ENCODE results near the gene PSD4. TPM values are rescaled to one million over a fixed set of nuclear protein-coding genes. Genes with fewer than 3 reads are reported as not detected.

The PSD4 gene
- total RNA-seq, 1 donor from 2014 or later = 1.2 TPM

DNA sequence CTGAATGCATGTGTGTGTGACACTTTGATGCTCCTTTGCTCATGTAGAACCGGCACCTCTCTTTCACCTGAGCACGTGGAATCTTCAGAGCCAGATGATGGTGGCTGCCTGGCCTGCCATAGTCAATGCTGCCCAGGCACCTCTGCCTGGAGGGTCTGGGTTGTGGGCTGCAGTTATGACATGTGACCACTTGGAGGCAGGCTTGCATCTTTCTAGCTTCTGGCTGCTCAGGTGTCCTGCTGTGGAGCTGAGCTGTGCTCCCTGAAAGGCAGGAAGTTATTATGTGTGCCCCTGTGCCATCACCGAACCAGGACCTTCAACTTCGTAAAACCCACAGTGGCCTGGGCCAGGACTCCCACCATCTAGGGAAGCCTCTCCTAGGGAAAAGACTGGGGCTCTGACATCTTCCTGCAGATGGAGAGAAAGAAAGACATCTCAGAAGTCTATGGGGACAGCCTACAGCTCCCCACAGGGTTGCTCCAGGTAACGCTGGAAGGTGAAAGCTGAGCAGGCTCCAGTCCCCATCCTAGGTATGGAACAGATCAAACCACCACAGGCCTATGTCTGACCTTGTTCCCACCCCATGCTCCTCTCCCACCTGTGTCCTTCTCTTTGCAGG lies 30.2 kb downstream of the PSD4 start:
- peak; percentile 68 to 81 for DNase-seq (ENCODE audit: low read depth in 2 of 2)

DNA sequence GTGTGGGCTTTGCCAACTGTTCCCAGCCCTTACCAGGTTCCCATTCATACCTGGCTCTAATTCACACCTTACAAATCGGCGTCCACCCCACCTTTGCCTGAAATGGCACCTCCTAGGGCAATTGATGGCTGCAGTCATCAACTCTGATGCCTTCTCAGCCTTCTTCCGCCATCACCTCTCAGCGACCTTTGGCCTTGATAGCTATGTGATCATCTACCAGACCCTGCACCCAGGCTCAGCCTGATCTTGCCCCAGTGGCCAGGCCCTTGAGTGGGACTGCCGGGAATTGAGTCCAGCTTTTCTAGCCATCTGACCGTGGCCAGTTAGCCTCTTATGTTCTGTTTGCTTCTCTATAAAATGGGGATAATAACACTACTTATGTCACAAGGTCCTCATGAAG lies 32.5 kb downstream of the PSD4 start:
- no peak for DNase-seq (ENCODE audit: low read depth in 2 of 2)

- DNase-seq (ENCODE audit: low read depth in 2 of 2) = no peak
These were observed 33.2 kb downstream of the PSD4 start for GRCh38 chr2:113207021-113207420.

DNA sequence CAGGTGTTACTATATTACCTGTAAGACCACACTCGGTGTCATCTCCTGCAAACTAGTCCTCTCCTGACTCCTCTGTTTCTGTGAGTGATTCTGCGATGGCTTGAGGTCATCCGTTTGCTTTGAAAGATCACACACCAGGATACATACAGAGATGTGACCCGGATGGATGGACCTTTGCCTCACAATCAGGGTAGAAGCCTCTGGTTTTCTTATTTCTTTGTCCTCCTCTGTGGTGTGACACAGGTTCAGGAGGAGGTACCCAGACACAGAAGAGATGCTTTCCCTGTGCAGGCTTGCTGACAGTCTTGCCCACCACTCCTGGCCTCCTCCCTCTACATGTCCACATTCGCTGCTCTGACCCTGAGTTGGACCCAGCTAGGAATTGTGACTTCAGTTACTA lies 34.6 kb downstream of the PSD4 start:
- DNase-seq (ENCODE audit: low read depth in 2 of 2) = no peak

DNA sequence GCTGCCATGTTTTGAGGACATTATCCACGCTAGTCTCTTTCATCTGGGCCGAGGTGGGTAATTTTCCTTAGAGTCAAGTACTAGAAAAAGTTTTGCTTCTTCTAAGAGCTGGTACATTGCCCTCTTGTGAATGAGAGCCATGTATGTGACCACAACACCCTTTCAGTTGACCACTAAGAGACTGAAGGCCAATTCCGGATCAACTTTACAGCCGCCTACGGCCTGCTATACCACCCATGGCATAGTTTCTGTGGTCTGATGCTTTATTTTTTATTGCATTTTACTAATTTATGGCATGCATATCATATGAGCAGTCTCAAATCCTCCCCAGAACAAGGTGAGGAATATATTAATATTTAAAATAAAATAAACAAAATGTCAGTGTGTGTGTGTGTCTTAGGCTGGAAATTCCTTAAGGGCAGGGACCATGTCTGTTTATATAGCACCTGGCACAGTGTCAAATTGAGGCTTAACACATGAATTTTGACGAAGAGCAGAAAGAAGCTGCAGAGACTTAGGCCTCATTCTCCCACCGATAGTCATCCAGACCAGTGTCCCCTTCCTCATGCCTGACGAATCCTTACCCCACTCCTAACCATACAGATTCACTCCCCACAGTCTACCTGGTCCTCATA lies 35.4 kb downstream of the PSD4 start:
- peak in 1 of 2 donors; percentile 19 for DNase-seq (ENCODE audit: low read depth in 2 of 2)

DNA sequence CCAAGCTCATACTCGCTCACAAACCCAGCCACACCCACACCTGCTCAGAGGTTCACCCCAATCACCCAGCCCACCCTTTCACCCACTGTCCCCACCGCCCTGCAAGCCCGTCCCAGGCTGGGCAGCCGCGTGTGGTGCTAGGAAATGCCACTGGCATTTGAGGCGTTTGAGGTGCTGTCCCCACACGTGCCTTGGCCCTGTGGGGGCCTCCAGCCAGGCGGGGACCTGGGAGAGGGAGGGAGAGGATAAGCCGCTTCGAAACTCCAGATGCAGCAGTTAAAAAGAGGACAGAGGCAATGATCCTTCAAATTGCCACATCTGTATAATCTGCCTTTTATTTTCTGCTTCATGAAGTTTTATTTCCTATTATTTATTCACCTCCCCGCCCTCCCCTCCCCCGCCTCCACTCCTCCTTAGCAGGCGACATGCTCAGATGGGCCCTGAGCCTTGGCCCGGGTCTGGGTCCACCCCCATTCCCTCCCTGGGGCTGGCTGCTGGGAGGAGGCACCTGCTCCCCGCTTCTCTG lies 35.9 kb downstream of the PSD4 start:
- DNase-seq (ENCODE audit: low read depth in 2 of 2) = no peak

DNA sequence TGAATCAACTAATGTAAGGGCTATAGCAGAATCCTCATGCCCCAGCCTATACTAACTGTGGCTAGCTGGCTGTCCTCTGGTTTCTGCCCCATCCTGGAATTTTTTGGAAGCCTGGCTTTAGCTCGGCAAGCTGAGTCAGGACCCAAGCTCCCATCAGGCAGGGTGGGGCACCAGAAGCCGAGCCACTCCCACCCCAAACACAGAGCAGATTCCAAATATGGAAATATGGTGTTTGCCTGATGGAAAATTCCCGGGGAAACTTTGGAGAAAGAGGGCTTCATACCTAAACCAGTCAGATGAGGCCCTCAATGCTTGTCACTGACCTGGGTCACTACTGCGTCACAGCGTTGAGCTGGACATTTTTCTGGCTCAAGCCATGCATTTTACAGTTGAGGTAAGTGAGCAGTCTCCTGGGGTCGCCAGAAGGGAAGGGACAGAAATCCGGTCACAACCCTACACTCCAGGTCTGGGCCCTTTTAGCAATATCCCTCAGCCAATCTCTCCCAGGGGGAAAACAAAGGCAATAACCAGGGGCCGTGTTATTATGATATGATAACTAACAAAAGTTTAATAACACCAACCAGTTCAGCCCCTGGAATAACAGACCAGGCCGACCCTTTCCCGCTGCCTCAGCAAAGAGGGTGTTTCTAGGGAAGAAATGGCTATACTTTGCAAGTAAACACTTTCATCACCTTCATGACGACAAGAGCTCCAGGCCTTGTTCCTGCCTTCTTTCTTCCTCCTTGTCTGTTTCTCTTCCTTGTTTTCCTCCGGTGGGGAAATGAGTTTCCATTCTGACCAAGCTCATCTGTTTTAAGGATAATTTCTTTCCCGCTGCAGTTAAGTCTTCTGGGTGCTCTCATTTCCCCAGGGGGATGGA lies 37.7 kb downstream of the PSD4 start:
- peak in 1 of 2 donors; percentile 27 for DNase-seq (ENCODE audit: low read depth in 2 of 2)

DNA sequence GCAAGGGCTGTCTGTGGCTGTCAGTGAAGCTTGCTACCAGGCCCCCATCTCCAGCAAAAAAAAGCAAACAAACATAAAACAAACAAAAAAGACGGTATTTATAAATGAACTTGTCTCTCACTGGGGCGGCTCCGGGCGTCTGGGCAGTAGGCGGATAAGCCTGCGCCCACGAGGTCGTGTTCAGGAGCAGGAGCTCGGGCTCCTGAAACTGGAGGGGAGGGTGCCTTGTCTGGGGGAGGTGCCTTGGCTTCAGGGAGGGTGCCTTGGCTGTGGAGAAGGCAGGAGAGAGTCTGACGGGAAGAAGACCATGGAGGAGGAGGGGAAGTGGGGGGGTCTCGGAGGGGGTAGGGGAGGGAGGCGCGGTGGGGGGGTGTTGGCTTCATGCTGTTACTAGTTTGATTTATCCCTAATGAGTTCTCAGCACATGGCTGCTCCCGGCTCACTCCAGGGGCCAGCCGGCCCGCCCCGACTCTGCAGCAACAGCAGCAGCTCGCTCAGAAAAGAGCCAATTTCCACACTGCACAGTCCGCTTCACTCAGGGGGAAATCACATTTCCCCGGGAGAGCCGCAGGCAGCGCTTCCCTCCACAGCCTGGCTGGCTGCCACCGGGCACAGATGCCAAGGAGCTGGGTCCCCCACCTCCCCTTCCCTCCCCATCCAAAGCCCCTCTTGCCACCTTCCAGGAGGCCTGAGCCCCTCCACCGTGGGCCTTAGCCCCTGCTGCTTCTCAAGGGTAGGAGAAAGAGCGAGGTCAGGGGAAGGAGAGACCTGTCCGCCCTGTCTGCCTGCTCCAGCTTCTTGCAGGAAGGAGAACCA lies 38.7 kb downstream of the PSD4 start:
- peak in 1 of 2 donors; percentile 15 for DNase-seq (ENCODE audit: low read depth in 2 of 2)

GRCh38 chr2:113213061-113213930 lies 39.5 kb downstream of the PSD4 start:
- no peak for DNase-seq (ENCODE audit: low read depth in 2 of 2)

GRCh38 chr2:113214141-113214540 lies 40.4 kb downstream of the PSD4 start:
- DNase-seq (ENCODE audit: low read depth in 2 of 2) = no peak

DNA sequence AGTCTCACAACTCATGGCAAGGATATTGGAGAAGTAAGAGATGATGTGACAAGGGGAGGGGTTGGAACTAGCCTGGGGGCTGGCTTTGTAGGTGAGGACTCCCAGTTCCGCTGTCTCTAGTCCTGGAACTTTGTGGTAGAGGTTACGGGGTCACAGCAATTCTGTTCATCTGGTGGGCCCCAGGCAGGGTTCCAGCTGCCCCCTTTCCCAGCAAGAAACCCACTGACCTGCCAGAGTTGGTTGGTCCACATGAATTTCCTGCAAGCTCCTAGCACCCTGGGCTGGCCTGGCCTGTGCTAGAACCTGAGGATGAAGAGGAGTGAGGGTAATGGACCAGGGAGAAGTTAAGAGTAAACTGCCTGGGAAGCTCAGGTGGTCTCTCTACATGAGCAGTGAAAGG lies 41.3 kb downstream of the PSD4 start:
- DNase-seq (ENCODE audit: low read depth in 2 of 2) = no peak

GRCh38 chr2:113216321-113216720 lies 42.5 kb downstream of the PSD4 start:
- DNase-seq (ENCODE audit: low read depth in 2 of 2) = no peak

- peak in 1 of 2 donors; percentile 71 for DNase-seq (ENCODE audit: low read depth in 2 of 2)
These were observed 43.2 kb downstream of the PSD4 start for GRCh38 chr2:113216891-113217454.

GRCh38 chr2:113217455-113218282 lies 43.9 kb downstream of the PSD4 start:
- peak; percentile 52 to 59 for DNase-seq (ENCODE audit: low read depth in 2 of 2)

DNA sequence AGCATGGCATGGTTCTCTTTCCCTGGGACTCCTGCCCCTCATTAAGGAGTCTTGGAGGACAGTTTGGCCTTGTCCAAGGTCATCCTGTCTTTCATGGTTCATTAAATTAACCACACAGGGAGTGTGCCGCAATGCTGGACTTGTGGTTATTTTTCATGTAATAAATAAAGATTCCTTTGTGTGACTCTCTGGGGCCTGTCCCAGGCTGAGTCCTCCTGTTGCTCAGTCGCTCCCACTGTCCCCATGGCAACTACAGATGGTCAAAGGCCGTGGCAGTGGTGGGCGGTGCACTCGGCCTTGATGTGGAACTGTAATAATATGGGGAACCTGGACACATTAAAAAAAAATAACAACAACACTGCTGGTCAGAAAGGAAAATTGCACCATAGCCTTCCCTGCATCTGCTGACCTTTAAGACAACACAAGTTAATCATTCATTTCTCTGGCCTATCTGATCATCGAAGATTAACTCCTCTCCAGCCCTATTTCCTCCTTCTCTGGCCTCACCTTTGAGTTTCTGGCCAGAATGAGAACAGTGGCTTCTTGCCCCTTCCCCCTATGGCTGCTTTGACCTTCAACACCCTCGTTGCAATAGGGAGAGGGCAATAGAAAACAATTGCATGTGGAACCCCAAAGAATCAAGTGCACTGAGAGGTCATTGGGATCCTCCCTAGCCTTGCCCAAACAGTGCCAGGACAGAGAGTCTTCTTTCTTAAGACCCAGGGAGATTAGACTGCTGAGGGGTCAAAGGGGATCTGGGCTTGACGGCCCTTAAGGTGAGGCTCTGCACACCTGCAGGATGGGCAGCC lies 44.7 kb downstream of the PSD4 start:
- peak in 1 of 2 donors; percentile 55 for DNase-seq (ENCODE audit: low read depth in 2 of 2)

DNA sequence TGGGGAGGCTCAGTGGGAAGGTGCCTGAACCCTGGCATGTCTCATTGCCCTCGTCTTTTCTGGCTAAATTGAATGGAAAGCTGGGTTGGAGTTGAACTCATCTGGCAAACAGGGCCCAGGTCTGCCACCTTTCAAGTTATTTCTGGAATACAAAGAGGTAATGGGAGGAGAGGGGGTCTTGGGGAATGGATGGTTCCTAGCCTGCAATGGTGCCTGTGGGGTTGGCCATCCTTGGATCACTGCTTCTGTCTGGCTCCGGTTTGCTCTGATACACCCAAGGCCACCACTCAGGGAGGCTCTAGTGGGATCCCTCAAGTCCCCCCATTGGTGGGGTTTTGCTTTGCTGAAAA lies 45.3 kb downstream of the PSD4 start:
- DNase-seq (ENCODE audit: low read depth in 2 of 2) = no peak

GRCh38 chr2:113219525-113219888 lies 45.7 kb downstream of the PSD4 start:
- DNase-seq (ENCODE audit: low read depth in 2 of 2) = no peak

- DNase-seq (ENCODE audit: low read depth in 2 of 2) = peak; percentile 46 to 49
These were observed 46.3 kb downstream of the PSD4 start for GRCh38 chr2:113219889-113220641.

Measured in lung microvascular endothelial cell (primary cell).